ENCODE results near the gene CHRFAM7A.
"Not testable (repeated sequence)": the region's sequence is repeated elsewhere in the genome, so short reads cannot be mapped to it uniquely, and the experiment has no call there.

DNA sequence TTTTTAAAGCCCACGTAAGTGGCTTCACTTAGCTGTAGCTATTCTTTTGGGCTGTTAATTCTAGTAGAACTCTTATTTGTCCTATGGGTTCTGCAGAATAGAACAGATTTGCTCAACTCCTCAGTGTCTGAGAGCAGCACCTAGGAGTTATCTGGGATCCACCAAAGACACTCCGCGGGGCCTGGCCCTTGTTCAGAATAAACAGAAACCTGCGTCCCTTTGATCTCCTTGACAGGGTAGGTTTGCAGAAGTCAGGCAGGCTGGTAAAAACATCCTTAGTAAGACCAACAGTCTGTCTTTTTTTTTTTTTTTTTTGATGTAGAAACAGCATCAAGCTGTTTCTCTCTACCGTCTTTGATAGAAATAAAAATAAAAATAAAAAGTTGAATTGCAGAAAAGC, 31.9 kb downstream of the CHRFAM7A start:
- TF ChIP-seq, protein P1, sequence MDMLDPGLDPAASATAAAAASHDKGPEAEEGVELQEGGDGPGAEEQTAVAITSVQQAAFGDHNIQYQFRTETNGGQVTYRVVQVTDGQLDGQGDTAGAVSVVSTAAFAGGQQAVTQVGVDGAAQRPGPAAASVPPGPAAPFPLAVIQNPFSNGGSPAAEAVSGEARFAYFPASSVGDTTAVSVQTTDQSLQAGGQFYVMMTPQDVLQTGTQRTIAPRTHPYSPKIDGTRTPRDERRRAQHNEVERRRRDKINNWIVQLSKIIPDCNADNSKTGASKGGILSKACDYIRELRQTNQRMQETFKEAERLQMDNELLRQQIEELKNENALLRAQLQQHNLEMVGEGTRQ (IDR thresholded peaks at IDR 0.05; ENCODE audit: low read length): not testable (repeated sequence)
- TF ChIP-seq HDAC2 (IDR thresholded peaks at IDR 0.05; ENCODE audit: borderline replicate concordance in 1 of 2, low read depth in 2 of 2, low read length in 2 of 2); RNF2 (IDR thresholded peaks at IDR 0.05; ENCODE audit: borderline replicate concordance, low read depth, low read length, missing control alignments, poor library complexity, severe bottlenecking); POLR2A (IDR thresholded peaks at IDR 0.05; ENCODE audit: control extremely low read depth in 1 of 2, low read depth in 2 of 2, low read length in 2 of 2): not testable (repeated sequence)
